Inferior parietal cortex (tissue), 1 donor: ENCODE measurements around the gene TBX15.
"Not testable (repeated sequence)": the region's sequence is repeated elsewhere in the genome, so short reads cannot be mapped to it uniquely, and the experiment has no call there.

Experiments
- DNase-seq: peaks from one replicate; pipeline ENCODE4 v3.0.0-alpha.2; 2016; ENCODE audit errors: extremely low spot score

The TBX15 gene

DNA sequence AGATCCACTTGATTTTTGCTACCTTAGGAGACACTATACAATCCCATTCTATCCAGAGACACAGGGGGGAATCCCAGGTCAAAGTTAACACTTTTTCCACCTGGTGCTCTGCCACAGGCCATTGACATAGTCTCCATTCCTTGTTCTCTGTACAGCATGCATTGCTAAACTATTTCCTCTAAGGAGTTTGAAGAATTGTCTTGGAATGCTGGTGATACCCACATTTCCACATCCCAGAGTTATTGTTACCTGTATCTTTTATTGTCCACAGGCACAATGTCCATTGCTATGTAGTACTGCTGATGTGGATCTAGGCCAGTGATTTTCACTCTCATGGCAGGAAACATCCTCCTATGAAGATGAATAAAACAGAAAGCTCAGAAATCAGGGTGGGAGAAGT, 61.9 kb downstream of the TBX15 start:
- DNase-seq, result no peak

DNA sequence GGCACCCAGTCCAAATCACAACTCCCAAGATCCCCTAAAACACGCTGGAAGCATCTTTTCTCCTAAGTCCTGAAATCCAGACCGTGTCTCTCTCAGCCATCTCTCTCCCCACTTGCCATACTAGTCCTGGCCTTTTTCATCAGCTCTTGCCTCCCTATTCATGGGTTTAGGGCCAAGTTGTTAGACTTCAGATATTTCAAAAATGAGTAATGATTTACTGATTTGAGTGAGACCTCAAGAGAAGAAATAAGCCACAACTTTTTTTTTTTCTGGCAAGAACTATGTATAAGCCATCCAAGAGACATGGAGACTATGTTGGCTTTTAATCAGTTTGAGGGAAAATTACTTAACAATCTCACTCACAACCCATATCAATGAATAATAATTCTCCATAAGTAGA, 62.5 kb downstream of the TBX15 start:
- DNase-seq, result no peak

DNA sequence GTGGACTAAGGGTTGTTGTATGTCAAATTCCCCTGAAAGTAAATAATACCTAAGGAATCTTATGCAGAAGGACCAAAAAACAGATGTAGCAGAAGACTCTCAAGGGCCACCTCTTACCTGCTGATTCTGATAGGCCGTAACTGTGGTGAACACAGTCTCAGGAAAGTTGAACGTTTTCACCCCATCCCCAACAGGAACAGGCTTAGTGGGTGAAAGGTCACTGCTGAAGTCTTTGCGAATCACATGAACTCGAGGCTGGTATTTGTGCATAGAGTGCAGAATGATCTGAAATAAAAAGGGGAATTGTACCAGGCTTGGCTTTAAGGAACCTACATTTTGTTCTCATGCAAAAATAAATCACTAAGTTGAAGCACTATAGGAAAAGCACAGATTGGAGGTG, 64.8 kb downstream of the TBX15 start:
- DNase-seq, result no peak

DNA sequence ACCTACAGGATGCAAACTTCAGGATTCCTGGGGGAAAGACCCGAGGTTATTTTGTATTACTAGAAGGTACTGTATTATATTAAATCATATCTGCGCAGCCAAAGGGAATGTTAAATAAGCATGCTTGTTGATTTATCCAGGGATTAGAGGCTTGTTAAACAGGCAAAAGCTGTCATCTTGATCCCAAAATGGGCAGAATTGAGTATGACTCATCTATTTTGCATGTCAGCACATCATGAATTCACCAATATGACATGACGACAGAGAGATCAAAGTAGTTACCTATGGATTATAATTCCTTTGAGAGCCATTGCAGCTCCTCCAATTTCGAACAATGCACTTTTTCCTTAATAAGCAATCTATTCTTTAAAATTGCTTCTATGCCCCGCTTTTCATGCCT, 66.1 kb downstream of the TBX15 start:
- no peak for DNase-seq

DNA sequence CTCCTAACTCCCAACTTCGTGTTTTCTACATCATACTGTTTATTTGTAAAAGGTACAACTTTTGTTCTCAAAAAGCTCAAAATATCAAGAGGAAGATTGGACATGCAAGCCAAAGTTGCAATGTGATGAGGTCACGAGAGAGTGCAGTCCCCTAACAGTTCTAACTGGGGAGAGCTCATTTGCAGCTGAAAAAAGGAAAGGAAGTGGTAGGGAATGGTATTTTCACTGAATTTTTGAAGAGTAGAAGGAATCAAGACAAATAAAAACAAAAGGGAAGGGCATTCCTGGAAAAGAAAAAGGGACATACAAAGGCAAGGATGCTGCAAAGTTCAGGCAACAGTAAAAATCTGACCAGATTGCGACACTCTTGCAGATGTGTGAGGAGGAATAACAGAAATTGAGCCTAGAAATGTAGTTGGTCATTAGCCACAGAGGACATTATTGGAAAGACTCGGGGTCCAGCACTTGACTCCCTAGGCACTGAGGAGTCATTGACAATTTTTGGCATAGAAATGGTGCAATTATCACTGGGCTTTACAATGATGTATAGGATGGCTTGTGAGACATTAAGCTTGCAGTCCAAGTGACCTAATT, 67.9 kb downstream of the TBX15 start:
- DNase-seq, result no peak

DNA sequence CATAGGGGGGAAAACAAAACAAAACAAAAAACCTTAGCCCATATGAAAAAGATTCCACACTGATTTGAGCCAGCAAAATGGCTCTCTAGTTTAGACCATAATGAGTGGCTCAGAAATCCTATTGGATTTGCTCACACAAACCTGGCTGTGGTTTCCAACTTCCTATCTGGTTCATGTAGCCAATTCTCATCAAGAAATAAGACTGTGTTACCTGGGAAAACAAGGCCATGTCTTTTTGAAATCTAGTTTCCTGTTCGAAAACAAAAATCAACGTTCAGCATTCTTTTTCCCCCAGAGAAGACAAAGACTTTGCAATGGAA, 69.2 kb downstream of the TBX15 start:
- DNase-seq, result no peak

DNA sequence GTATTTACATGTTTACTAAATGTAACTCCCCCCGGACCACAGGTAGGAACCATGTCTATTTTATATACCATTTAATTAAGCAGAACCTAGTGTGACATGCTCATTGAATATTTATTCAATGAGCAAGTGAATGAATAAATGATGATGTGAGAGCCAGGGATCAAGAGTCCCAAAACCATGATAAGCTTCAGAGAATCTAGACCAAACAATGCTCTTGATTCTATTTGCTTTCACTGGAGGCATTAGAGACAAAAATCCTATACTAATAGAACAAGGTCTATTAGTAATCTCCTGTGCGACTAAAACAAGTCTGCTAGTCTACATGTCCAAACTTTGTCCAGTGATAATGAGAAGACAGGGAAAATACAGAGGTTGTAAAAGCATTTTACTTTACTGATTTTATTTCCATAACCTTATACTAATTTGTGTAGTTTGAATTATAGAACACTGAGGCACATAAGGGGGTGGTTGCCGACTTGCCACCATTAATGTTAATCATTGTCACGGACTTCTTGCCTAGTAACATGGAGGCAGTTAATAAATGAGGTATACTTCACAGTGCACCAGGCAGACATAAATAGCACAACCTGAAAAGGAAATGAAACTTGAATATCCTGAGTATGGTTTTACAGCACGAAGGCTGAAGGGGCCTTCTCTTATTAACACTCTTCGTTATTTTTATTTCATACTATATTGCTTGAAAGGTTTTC, 69.8 kb downstream of the TBX15 start:
- no peak for DNase-seq

DNA sequence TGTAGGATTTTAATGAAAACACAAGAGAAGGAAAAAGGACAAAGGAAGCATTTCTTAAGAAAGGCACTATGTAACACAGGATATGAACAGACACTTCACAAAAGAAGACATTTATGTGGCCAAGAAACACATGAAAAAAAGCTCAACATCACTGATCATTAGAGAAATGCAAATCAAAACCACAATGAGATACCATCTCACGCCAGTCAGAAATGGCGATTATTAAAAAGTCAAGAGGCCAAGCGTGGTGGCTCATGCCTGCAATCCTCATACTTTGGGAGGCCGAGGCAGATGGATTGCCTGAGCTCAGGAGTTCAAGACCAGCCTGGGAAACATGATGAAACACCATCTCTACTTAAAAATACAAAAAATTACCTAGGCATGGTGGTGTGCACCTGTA, 71.8 kb downstream of the TBX15 start:
- DNase-seq, result not testable (repeated sequence)

DNA sequence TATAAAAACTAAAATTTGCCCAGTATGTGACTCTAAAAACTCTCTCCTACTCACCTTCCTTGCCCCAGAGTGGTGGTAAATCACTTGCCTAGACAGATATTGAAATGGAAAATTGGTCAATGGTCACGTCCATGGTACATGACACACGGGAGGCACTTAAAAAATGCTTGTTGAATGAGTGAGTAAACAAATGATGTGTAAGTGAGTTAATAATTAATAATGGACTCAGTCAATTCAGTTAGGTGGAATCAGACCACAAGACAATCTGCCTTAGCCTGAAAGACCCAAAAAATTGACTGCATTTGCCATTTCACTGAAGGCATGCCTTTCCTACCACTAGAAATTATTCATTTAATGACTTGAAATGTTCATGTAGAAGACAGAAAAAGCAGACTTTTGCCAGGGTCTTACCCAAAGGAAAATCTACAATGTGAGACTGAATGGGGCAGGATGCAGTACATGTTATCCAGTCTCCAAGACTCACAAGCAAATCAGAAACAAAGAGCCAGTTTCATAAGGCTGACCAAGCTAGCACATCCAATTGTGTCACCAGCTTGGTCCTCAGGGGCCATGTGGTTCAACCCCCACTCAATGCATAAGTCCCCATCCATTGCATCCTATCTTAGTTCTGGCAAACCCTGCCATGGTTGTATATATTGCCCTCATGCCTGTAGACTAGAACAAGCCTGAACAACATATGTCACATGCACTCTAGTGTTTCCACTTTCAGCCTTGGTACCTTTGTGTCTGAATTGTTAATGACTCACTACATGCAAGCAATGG, 73.6 kb downstream of the TBX15 start:
- DNase-seq, result no peak

DNA sequence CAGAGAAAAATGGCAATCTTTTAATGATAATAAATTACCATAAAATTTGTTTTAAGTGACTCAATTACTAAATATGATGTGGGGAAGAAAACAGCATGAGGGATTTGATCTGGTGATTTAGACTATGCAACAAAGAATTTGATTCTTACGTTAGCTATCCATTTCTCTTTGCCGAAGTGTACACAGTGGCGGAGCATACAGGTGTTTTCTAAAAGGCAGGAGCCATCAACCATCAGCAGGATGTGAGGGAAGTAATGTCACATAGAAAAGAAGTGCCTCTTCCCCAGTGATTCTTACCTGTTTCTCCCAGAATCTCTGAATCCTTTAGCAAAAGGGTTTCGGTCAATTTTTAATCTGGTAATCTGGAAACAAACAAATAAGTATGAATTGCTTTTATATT, 74.3 kb downstream of the TBX15 start:
- DNase-seq, result no peak

DNA sequence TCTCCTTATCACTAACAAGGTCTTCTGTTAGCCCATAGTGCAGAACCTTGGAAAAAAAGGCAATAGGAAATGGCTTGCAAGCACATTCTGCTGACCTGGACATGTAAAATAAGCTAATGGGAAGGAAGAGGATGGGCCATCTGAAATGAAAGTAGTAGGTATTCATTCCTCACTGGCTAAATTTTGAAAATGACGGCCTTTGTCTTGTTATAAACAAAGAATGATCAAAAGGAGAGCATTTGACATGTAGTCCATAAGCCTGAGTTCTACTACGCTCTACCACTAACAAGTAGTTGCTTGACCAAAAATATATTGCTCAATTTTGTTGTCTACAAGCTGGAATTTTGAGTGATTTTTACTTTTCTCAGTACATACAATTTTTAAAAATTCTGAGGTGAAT, 75.6 kb downstream of the TBX15 start:
- DNase-seq, result no peak

DNA sequence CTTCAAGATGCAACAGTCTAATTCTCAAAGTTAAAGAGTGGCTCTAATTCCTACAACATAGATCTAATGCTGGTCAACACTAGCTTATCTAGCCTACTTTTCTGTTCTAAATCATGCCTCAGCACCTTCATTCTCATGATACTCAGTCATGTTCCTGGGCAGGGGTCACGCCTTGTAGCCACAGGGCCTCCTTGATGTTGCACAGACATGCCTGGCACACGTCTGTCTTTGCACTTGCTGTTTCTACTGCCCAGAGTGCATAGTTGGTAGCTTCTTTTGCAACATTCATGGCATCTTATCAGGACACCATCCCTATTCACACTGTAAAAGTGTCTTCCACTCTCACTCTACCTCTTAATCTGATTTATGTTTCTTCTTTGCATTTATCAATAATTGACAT, 76.6 kb downstream of the TBX15 start:
- DNase-seq, result no peak

DNA sequence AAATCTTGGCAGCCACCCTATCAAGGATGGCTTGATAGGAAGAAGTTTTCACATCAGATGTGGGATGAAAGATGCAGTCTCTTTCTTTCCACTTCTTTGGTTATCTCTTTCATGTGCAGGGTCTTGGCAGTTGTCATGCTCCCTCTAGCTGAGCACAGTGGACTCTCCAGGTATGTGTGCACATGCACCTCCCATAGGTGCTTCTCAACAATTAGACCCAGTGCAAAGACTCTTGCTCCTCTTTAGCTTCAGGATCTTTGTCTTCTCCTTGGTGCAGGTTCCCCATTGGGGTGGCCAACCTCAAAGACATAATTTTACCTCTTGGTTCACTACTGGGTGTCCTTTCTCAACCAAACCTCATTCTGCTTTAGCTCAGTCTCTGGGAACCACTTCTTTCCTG, 80.7 kb downstream of the TBX15 start:
- DNase-seq, result no peak

DNA sequence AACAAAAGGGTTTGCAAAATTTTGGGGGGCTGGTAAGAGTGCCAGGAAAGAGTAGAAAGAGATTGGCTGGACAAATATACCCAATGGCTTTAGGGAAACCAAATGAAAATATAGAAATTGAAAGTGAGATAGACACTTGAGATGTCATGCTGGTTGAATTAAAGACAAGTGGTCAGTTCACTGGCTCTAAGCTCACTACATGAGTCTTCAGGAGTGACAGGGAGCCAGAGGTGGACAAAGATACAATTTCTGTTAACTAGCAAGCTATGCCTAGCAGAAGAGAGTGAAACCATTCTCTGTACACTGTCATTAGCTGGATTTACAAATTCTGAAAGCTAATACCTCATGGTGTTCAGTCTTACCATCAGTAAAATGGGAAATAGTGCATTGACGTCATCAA, 82.5 kb downstream of the TBX15 start:
- no peak for DNase-seq

DNA sequence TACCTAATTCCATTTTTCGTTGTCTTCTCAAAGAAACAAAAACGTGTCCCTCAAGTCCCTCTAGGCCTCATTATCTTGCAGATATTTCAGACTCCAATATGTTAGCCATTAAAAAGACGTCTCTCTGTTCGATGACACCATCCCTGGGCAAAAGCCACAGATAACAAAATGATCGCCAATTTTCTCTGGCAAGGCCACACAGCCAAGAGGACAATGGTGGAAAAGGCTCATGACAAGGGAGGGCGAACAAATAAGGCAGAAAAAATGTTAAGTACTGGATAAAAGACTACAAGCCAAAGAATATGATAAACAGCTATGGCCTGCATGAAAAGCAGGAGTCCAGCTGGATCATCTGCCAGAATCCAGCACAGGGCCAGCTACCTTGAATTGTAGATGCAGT, 82.9 kb downstream of the TBX15 start:
- no peak for DNase-seq

DNA sequence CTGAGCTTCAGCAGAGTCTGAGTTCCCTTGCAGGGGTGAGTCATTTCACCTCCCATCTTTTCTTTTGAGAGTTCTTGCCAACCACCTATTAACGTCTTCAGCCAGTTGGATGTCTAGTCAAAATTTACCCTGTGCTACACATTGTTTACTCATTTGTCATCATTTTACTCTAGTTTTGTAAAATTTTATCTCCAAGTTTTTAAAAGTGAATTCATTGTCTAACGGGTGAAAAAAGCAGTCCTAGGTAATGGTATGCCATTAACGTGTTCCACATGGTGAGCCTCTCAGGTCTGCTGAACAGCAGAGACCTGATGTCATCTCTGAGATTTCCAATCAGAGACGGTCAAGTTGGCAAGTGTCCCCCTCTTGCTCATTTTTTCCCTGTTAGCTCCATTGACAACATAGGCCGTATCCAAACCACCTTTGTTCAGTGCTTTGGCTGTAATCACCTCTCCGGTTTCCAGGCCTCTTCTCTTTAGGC, 85.4 kb downstream of the TBX15 start:
- DNase-seq, result no peak

DNA sequence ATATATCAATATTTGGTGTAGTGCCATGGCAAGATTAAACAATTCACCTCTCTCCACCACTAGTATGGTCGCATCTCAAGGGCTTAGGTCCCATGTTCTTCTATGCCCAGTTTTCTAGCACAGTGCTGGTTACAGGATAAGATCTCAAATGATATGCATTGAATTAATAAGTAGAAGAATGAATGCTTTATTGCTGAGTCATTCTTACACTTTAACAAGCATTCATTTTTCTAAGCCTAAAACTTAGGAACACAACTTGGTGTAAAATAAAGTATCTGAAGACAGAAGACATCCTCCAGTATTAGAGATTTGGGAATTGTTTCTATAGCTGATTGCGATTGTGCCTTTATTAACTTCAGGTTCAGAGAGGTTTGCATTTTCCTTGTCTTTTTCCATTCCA, 85.8 kb downstream of the TBX15 start:
- no peak for DNase-seq

DNA sequence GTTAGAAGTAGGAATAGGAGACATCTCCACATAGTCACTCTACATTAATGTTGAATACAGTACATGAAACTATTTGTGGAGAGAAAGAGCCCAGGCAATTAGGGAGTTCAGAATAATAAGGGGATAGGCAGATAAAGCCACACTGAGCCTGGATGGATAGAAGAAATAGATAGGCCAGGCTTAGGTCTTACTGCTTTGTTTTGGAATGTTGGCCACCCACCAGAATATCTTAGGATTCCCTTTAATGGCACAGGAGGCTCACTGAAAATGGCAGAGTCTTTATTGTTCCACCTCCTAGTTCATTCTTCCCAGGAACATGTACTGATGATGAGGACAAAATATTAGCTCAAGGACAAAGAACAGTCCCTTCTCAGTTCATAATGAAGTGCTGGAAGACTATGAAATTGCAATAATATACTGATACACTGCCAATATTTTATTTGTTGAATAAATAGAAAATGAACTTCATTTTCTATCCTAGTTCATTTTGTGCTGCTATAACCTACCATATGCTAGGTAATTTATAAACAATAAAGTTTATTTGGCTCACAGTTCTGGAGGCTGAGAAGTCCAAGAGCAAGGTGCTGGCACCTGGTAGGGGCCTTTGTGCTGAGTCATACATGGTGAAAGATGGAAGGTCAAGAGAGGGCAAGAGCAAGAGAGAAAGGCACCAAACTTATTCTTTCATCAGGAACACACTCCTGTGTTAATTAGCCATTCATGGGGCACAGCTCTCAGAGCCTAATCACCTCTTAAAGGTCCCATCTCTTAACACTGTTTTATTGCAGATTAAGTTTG, 87.3 kb downstream of the TBX15 start:
- no peak for DNase-seq

DNA sequence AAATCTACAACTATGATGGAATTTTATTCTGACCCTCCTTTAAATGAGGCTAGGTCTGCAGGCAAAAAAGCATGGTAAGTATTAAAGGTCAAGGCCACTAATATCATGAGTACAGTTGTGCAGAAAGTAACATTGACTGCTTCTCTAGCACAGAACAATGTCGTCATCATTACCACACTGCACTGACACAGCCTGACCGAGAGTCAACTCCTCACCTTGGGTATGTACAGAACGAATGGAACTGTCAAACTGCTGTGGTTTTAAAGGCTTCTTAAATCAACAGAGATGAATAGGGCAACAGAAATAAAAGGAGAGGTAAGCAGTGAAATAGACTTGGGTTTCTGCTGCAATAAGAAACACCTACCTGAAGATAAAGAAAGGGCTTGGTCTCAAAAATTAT, 88.8 kb downstream of the TBX15 start:
- no peak for DNase-seq

DNA sequence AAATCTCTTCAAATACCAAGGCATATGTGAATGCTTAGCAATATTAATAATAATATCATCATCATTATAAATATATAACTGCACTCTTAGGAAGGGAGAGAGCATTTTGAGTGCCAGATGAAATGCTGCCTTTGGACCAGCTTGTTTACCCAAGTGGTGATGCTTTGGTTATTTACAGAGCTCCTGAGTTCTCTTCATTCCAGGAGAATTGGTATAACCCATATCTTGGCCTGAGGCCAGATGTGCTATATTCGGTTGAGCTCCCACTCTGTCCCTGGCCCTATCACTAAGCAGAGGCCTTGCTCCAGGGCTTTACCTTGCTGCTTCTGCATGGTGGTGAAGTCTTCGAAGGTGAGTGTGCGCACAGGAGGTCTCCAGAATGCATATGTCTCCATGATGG, 89.4 kb downstream of the TBX15 start:
- DNase-seq, result no peak

DNA sequence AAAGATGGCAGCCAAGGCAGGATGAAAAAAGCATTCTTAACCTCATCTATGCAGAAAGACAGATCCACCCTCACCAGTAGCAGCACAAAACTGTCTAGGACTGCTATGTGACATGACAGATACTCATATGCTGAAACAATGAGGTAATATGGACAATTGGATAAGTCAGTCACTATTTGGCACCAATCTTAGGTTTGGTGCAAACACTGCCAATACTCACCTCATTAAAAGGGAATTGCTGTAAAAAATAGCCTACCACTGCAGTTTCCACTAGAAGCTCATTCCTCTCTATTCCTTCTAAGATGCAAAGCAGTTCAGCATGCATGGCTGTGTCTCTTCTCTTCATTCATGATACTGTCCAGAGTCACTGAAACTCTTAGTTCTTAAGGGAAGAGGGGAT, 91.7 kb downstream of the TBX15 start:
- DNase-seq, result no peak

DNA sequence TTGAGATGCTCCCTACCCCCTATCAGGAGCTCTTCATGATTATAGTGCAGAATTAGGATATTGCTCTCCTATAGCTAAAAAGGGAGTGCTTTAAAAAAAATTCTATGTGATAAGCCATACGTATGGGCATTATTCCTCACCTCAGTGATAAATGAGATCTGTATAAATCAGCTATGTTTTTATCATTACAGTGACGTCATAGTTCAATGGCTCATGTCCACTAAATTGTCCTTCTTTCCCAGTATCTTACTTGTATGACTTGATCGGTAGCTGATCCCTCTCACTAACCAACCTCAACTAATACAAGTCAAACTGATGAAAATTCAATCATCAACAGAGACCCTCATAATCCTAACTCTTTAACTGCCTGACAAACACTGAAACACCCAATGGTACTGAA, 93.3 kb downstream of the TBX15 start:
- DNase-seq, result no peak
